22Rv1 (cell line): ENCODE data around the gene KIAA0513.

Source experiments
- H3K27ac ChIP-seq: fragments of 450-650 bp; 2 replicates; pipeline ENCODE4 v1.5.1; 2017
- CTCF ChIP-seq: fragments of 450-650 bp; IDR thresholded peaks from 2 replicates; pipeline ENCODE4 v1.5.1; 2017; ENCODE audit warnings: mild to moderate bottlenecking
- ZFX ChIP-seq: fragments of 450-650 bp; IDR thresholded peaks from 2 replicates; pipeline ENCODE4 v1.6.1; 2017; ENCODE audit warnings: antibody characterized with exemption, borderline replicate concordance

KIAA0513 gene

GRCh38 chr16:85074225-85074914, 46.8 kb downstream of the KIAA0513 start:
- TF ChIP-seq ZFX (no peak), CTCF (no peak)
- H3K27ac ChIP-seq, result no peak overlapping the region

GRCh38 chr16:85075236-85075924, 47.8 kb downstream of the KIAA0513 start:
- TF ChIP-seq CTCF (no peak), ZFX (no peak)
- no peak overlapping the region for H3K27ac ChIP-seq

- no peak for TF ChIP-seq CTCF
- no peak for TF ChIP-seq ZFX
Measured at GRCh38 chr16:85077039-85077438, 49.4 kb downstream of the KIAA0513 start.

GRCh38 chr16:85077576-85078125, 50.1 kb downstream of the KIAA0513 start:
- no peak for TF ChIP-seq CTCF
- TF ChIP-seq ZFX, result no peak
- no peak overlapping the region for H3K27ac ChIP-seq

More at GRCh38 chr16:85077039-85077438, 49.4 kb downstream of the KIAA0513 start:
- no peak overlapping the region for H3K27ac ChIP-seq

GRCh38 chr16:85078226-85078625, 50.6 kb downstream of the KIAA0513 start:
- no peak overlapping the region for H3K27ac ChIP-seq
- TF ChIP-seq CTCF (no peak), ZFX (no peak)

GRCh38 chr16:85078952-85079351, 51.4 kb downstream of the KIAA0513 start:
- no peak overlapping the region for H3K27ac ChIP-seq
- TF ChIP-seq CTCF, result no peak
- no peak for TF ChIP-seq ZFX
